ENCODE results near the gene SHLD2.
"Not testable (repeated sequence)": the region's sequence is repeated elsewhere in the genome, so short reads cannot be mapped to it uniquely, and the experiment has no call there.

SHLD2 gene

DNA sequence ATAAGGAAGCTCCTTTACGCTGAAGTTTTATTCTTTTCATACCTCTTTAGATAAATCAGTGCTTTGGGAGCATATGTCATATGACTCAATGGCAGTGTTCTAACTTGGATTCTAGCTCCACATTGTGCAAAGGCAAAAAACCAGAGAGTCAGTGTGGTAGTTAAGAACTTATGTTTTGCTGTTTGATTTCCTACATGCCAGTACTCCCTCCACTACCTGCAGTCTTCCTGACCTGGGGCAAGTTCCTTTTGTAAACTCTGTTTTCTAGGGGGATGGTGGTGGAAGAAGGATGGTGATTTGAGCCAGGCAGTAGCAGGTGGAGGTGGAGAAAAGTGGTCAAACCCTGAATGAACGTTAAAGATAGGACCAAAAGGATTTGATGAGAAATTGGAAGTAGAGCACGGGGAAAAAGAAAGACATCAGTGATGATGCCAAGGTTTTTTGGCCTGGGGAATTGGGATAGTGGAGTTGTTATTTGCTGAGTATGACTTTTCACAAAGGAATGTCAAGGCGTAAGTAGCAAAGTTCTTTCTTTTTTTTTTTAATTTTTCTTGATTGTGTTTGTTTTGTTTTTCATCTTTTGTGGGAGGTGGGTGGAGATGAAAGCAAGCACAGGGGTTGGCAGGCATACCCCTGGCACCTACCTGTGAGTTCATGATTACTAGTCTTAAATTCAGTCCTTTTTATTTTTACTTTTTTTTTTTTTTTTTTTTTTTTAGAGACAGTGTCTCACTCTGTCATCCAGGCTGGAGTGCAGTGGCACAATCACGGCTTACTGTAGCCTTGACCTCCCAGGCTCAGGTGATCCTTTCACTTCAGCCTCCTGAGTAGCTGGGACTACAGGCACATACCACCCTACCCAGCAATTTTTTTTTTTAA is 47.5 kb downstream of the SHLD2 start:
- not testable (repeated sequence) for DNase-seq (ENCODE audit: low spot score)

- not testable (repeated sequence) for DNase-seq (ENCODE audit: low spot score)
These were observed 48.1 kb downstream of the SHLD2 start for GRCh38 chr10:87143109-87143418.

DNA sequence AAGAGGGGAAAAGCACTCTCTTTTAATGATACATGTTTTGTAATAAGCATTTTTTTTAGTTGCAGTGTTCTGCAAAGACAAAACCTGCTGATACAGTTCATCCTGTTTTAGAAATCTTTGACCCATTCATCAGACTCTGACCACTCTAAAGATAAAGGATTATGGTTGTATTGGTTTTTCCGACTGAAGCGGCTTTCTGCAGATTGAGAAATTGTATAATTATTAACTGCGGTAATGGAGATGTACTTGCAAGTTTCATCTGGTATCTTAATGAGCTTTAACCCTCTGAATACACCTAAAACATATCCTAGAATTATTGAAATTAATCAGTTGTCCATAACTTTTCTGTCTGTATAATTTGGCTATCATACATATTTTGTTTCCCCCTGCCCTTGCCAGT is 50.6 kb downstream of the SHLD2 start:
- DNase-seq (ENCODE audit: low spot score): not testable (repeated sequence)

DNA sequence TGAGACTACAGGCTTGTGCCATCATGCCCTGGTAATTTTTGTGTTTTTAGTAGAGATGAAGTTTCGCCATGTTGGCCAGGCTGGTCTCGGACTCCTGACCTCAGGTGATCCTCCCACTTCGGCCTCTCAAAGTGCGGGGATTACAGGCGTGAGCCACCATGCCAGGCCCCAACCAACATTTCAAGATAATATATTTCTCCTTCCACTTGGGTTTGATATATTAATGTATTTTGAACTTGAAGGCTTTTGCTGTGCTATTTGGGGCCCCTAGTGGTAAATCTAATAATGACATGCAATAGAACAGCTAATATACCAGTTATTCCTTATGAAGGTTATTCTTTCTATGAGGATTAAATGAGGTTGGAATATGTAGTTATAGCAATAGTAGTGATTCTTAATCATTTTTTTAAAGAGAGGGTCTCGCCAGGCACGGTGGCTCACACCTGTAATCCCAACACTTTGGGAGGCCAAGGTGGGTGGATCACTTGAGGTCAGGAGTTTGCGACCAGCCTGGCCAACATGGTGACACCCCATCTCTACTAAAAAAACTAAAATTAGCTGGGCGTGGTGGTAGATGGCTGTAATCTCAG is 54.1 kb downstream of the SHLD2 start:
- not testable (repeated sequence) for DNase-seq (ENCODE audit: low spot score)

GRCh38 chr10:87151516-87151915 is 56.5 kb downstream of the SHLD2 start:
- not testable (repeated sequence) for DNase-seq (ENCODE audit: low spot score)

GRCh38 chr10:87156841-87157240 is 61.8 kb downstream of the SHLD2 start:
- not testable (repeated sequence) for DNase-seq (ENCODE audit: low spot score)

- DNase-seq (ENCODE audit: low spot score): not testable (repeated sequence)
These were observed 62.8 kb downstream of the SHLD2 start for GRCh38 chr10:87157821-87158220.

DNA sequence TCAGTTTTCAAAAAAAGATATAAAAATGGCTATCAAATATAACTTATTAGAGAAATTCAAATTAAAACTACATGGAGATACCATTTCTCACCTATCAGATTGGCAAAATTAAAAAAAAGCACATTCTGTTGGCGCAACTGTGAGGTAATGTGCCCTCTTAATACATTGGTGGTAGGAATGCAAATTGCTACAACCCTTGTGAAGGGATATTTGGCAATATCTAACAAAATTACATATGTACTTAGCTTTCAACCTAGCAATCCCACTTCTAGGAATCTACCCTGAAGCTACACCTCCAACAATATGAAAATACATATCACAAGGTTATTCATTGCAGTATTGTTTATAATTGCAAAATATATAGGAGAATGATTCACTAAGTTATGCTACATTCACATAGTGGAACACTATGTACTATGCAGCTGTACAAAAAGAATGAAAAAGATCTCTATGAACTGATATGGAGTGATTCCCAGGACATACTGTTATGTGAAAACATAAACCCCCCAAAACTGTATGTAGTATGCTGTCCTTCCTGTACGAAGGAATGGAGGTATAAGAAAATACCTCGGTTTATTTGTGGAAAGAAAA is 67.8 kb downstream of the SHLD2 start:
- DNase-seq (ENCODE audit: low spot score): not testable (repeated sequence)

DNA sequence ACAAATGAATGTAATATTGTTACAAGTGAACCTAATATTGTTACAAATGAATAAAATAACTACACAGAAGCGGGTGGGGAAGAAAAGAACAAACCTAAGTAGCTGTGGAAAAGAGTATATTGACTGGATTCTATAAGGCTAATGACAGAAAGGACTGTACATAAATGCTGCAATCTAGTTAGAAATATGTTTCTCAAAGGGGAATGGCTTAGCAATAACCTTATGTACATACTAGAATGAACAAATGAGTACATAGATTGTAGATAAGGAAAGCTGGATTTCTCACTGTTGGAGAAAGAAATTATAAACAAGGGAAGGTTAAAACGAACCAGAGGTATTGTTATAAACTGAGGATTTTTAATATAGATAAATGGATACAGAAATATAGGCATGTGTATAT is 68.4 kb downstream of the SHLD2 start:
- not testable (repeated sequence) for DNase-seq (ENCODE audit: low spot score)

- DNase-seq (ENCODE audit: low spot score): not testable (repeated sequence)
These were observed 74.9 kb downstream of the SHLD2 start for GRCh38 chr10:87169857-87170256.

- DNase-seq (ENCODE audit: low spot score): not testable (repeated sequence)
These were observed 75.7 kb downstream of the SHLD2 start for GRCh38 chr10:87170705-87171104.

DNA sequence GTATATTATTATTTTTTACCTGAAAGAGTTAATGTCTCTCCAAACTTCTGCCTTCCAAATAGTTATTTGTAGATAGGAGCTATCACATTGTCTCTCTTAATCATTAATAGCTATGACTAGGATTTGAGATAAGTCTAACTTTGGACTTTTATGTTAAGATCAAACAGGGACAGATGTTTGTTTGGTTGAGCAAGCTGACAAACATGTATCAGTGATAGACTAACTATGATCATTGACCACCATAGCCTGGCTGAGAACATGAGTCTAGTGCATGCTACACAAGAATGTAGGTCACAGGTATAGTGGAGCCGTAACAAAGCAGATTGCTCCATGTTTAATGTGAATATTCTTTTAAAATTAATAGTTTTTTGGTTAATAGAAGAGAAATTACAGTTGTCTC is 76.7 kb downstream of the SHLD2 start:
- DNase-seq (ENCODE audit: low spot score): not testable (repeated sequence)

- not testable (repeated sequence) for DNase-seq (ENCODE audit: low spot score)
These were observed 77.2 kb downstream of the SHLD2 start for GRCh38 chr10:87172178-87172577.

DNA sequence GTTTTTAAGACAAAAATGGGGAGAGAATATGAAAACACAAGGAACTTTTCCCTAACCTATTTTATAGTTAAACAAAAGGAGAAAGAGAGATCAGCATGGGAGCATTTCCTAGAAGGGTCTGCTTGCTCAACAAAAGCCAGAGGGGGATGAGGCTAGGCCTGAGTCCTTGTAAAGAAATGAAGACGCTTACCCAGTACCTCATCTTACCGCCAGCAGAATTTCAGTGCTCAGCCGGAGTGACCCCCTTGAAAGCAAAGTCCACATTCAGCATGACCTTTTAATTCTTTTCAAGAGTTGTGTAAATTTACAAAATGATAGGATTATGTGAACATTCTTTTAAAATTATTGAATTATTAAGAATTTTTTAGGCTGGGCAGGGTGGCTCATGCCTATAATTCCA is 82.6 kb downstream of the SHLD2 start:
- DNase-seq (ENCODE audit: low spot score): not testable (repeated sequence)

DNA sequence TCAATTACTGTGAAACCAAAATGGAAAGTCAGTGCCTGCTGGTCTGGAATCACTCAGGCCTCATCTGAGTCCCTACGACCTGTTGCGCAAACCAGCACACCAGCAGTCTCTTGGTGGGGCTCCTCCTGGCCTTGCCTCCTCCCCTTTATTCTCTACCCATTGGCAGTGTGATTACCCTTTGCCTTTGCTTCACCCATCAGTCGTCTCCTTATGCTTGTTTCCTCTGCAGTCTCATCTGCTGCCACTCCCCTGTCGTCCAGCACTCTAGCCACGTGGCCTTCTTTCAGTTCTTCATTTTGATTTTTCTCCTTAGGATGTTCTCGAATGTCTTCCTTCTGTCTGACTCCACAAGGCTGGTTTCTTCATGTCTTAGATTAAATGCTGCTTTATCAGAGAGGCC is 89.4 kb downstream of the SHLD2 start:
- DNase-seq (ENCODE audit: low spot score): not testable (repeated sequence)

GRCh38 chr10:87186016-87186415 is 91.0 kb downstream of the SHLD2 start:
- DNase-seq (ENCODE audit: low spot score): not testable (repeated sequence)

DNA sequence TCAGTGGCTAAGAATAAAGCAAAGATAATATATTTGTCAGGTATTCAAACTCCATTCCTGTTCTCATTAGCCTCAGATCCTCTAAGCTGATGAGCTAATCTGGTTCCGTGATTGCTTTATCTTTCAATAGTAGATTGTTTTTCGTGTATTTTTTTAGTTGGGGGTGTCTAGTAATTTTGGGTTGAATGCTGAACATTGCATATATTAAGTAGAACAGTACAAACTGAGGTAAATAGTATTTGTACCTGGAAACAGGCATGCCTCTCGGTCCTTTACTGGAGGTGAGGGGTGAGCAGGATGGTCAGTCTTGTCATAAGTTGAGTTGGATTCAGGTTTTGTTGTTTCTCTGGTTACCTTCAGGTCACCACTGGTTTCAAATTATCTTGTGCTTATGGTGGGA is 92.6 kb downstream of the SHLD2 start:
- DNase-seq (ENCODE audit: low spot score): not testable (repeated sequence)

DNA sequence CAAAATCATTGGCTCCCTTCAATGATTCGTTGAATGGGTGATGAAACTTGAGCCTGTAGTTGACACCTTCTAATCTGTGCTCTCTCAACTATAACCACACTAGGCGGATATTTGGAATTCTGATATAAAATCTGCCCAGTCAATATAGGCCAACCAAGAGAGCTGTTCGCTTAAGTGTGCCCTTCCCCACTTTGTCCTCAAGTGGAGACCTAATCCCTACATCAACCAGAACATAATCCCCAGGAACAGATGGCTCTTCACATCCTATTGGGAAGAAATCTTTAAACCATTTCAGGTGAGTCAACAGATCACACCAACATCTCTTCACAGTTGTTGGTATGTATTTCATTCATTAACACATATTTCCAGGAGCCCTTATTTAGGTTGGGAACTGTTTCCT is 96.8 kb downstream of the SHLD2 start:
- not testable (repeated sequence) for DNase-seq (ENCODE audit: low spot score)

GRCh38 chr10:87200924-87201323 is 105.9 kb downstream of the SHLD2 start:
- peak; percentile 5 for DNase-seq (ENCODE audit: low spot score)

- not testable (repeated sequence) for DNase-seq (ENCODE audit: low spot score)
These were observed 109.8 kb downstream of the SHLD2 start for GRCh38 chr10:87204801-87205200.

- not testable (repeated sequence) for DNase-seq (ENCODE audit: low spot score)
These were observed 111.9 kb downstream of the SHLD2 start for GRCh38 chr10:87206922-87207321.

- DNase-seq (ENCODE audit: low spot score): not testable (repeated sequence)
These were observed 115.3 kb downstream of the SHLD2 start for GRCh38 chr10:87210309-87210708.

DNA sequence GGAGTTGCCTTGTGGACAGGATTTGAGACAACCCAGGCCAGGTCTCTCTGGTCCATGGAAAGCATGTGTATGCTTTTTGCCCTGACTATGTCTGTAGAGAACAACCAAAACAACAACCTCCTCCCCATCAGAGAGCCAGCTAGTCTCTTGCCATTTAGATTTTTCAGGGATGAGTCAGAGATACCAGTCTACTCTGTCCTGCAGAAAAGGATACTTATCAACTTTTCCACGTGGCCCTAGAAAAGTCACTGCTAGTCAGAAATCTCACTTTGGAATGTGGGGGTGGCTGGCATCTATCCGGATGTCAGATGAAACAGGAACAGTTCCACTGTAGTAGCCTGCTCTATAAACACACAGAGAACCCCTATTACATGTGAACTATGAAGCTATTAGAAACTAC is 116.8 kb downstream of the SHLD2 start:
- DNase-seq (ENCODE audit: low spot score): not testable (repeated sequence)
